Fibroblast of lung (primary cell): ENCODE results near the gene LMOD2.

ENCODE experiments used
- CTCF ChIP-seq, 2 donors: IDR thresholded peaks in 1 of 2; conservative IDR thresholded peaks in 1 of 2; 1 replicate in 1 of 2; 2 replicates in 1 of 2; pipeline ENCODE4 v1.5.1; 2011 to 2012; ENCODE audit warnings: low read length in 2 of 2, control low read depth in 1 of 2, inconsistent platforms in 1 of 2, low read depth in 1 of 2, mild to moderate bottlenecking in 1 of 2
- EZH2 ChIP-seq: IDR thresholded peaks from 2 replicates; pipeline ENCODE4 v1.5.1; 2012; ENCODE audit warnings: low read length, control low read depth, mild to moderate bottlenecking; ENCODE audit errors: missing control alignments

GRCh38 chr7:123612024-123612423 is 43.6 kb upstream of the LMOD2 start:
- TF ChIP-seq CTCF (conservative IDR thresholded peaks at IDR 0.05 in 1 of 2, IDR thresholded peaks at IDR 0.05 in 1 of 2; ENCODE audit: low read depth in 1 of 2, low read length in 2 of 2) (no peak), EZH2 (no peak)
